ENCODE data around the gene ATP8A2.

Gene ATP8A2

GRCh38 chr13:25967144-25967543, 595.4 kb downstream of the ATP8A2 start:
- TF ChIP-seq CTCF (conservative IDR thresholded peaks at IDR 0.05; ENCODE audit: low read depth, low read length), result no peak
- no peak for DNase-seq (ENCODE audit: low read depth)
- no peak overlapping the region for H3K4me3 ChIP-seq (ENCODE audit: low read depth, low read length)

GRCh38 chr13:25971047-25971446, 599.3 kb downstream of the ATP8A2 start:
- DNase-seq (ENCODE audit: low read depth), result no peak
- TF ChIP-seq CTCF (conservative IDR thresholded peaks at IDR 0.05; ENCODE audit: low read depth, low read length), result no peak
- no peak overlapping the region for H3K4me3 ChIP-seq (ENCODE audit: low read depth, low read length)

GRCh38 chr13:25971459-25972145, 599.8 kb downstream of the ATP8A2 start:
- no peak overlapping the region for H3K4me3 ChIP-seq (ENCODE audit: low read depth, low read length)
- DNase-seq (ENCODE audit: low read depth), result no peak
- TF ChIP-seq CTCF (conservative IDR thresholded peaks at IDR 0.05; ENCODE audit: low read depth, low read length), result no peak

- no peak overlapping the region for H3K4me3 ChIP-seq (ENCODE audit: low read depth, low read length)
- DNase-seq (ENCODE audit: low read depth), result no peak
- TF ChIP-seq CTCF (conservative IDR thresholded peaks at IDR 0.05; ENCODE audit: low read depth, low read length), result no peak
Observed at GRCh38 chr13:25973085-25973484, 601.3 kb downstream of the ATP8A2 start.

GRCh38 chr13:25973576-25973975, 601.8 kb downstream of the ATP8A2 start:
- no peak overlapping the region for H3K4me3 ChIP-seq (ENCODE audit: low read depth, low read length)
- TF ChIP-seq CTCF (conservative IDR thresholded peaks at IDR 0.05; ENCODE audit: low read depth, low read length), result no peak
- no peak for DNase-seq (ENCODE audit: low read depth)

GRCh38 chr13:25977216-25977615, 605.4 kb downstream of the ATP8A2 start:
- no peak for DNase-seq (ENCODE audit: low read depth)
- H3K4me3 ChIP-seq (ENCODE audit: low read depth, low read length), result no peak overlapping the region
- TF ChIP-seq CTCF (conservative IDR thresholded peaks at IDR 0.05; ENCODE audit: low read depth, low read length), result no peak

- H3K4me3 ChIP-seq (ENCODE audit: low read depth, low read length), result no peak overlapping the region
- no peak for DNase-seq (ENCODE audit: low read depth)
- TF ChIP-seq CTCF (conservative IDR thresholded peaks at IDR 0.05; ENCODE audit: low read depth, low read length), result no peak
Observed at GRCh38 chr13:25977671-25978070, 605.9 kb downstream of the ATP8A2 start.

All from choroid plexus epithelial cell (primary cell).